ENCODE data around the gene MAP1LC3B. TPM values are rescaled to one million over a fixed set of nuclear protein-coding genes. Genes with fewer than 3 reads are reported as not detected.

The MAP1LC3B gene
- total RNA-seq, 1 experiment from 2014 or later = 45.3 TPM

DNA sequence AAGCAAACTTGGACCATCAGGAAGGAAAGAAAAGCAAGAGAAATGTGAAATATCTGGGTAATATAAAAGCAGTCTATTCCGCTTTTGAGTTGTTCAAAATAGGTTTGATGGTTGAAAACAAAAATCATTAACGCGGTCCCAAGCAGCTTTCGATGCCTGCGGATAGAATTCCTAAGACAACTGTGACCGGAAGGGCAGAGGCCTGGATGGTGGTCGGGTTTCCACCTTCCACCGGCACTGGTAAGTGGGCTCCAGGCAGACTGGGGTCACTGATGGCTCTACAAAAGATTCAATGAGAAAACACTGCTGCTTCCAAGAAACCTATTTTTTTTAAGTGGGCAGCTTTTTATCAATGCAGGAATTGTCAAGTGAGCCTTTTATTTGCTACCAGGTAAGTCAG lies 50.9 kb downstream of the MAP1LC3B start:
- H3K36me3 ChIP-seq (ENCODE audit: low read depth) = no peaks in the 10 kb centered on the region; the same call in 1 of the 2 replicates
- CTCF ChIA-PET = no interaction called here
- TF ChIP-seq EZH2 (IDR thresholded peaks at IDR 0.05; ENCODE audit: low read depth) = no peak
- TF ChIP-seq, protein P1, sequence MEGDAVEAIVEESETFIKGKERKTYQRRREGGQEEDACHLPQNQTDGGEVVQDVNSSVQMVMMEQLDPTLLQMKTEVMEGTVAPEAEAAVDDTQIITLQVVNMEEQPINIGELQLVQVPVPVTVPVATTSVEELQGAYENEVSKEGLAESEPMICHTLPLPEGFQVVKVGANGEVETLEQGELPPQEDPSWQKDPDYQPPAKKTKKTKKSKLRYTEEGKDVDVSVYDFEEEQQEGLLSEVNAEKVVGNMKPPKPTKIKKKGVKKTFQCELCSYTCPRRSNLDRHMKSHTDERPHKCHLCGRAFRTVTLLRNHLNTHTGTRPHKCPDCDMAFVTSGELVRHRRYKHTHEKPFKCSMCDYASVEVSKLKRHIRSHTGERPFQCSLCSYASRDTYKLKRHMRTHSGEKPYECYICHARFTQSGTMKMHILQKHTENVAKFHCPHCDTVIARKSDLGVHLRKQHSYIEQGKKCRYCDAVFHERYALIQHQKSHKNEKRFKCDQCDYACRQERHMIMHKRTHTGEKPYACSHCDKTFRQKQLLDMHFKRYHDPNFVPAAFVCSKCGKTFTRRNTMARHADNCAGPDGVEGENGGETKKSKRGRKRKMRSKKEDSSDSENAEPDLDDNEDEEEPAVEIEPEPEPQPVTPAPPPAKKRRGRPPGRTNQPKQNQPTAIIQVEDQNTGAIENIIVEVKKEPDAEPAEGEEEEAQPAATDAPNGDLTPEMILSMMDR (conservative IDR thresholded peaks at IDR 0.05) = no peak
- H3F3A ChIP-seq (ENCODE audit: insufficient read depth, low read depth) = no peaks in the 10 kb centered on the region
- H3K79me2 ChIP-seq (ENCODE audit: low read depth) = no peaks in the 10 kb centered on the region; the same call in 1 of the 2 replicates
- intact Hi-C loops (cut with micrococcal nuclease; ENCODE audit: unreplicated experiment) = no loop called here
- H3K4me3 ChIP-seq = no peak overlapping the region
- no peak for DNase-seq
- H3K27me3 ChIP-seq (ENCODE audit: insufficient read depth, low read depth) = no peaks in the 10 kb centered on the region
- H3K9me3 ChIP-seq (ENCODE audit: insufficient read depth, low read depth) = no peaks in the 10 kb centered on the region
- no peak overlapping the region for H3K27ac ChIP-seq
- no TSS peak for BruUV-seq (replicated peaks)
- H3K9me2 ChIP-seq (ENCODE audit: insufficient read depth) = no peaks in the 10 kb centered on the region
- no peaks in the 10 kb centered on the region for H3K4me1 ChIP-seq (replicated peaks; ENCODE audit: insufficient read depth)
- POLR2A ChIA-PET (ENCODE audit: unreplicated experiment) = no interaction called here
- H4K20me1 ChIP-seq (ENCODE audit: insufficient read depth) = peaks cover 10% of the 10 kb centered on the region; the same call in 1 of the 2 replicates
- H2AFZ ChIP-seq = no peak overlapping the region
- no peak overlapping the region for H3K4me2 ChIP-seq

DNA sequence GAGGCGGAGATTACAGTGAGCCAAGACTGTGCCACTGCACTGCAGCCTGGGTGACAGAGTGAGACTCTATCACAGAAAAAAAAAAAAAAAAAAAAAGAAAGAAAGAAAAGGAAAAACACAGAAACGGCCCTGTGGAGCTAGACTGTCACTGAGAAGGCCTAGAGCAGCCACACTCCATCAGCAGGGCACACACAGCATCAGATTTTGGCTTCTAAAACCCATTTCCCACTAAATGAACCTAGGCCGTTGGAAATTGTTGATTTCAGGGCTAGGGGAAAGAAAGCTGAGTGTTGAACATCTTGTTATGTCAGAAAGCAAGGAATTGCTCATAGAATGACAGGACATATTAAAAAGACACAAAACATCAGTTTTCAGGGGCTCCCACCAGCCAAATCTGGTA lies 51.8 kb downstream of the MAP1LC3B start:
- Histone ChIP-seq H3K9me3 (ENCODE audit: insufficient read depth, low read depth) (no peaks in the 10 kb centered on the region), H2AFZ (no peak overlapping the region), H3K4me2 (no peak overlapping the region), H3K36me3 (ENCODE audit: low read depth) (peaks cover 3% of the 10 kb centered on the region; the same call in 1 of the 2 replicates), H3K4me3 (no peak overlapping the region), H4K20me1 (ENCODE audit: insufficient read depth) (peaks cover 6% of the 10 kb centered on the region; the same call in 1 of the 2 replicates), H3K79me2 (ENCODE audit: low read depth) (no peaks in the 10 kb centered on the region; the same call in 1 of the 2 replicates), H3K27me3 (ENCODE audit: insufficient read depth, low read depth) (no peaks in the 10 kb centered on the region), H3F3A (ENCODE audit: insufficient read depth, low read depth) (no peaks in the 10 kb centered on the region), H3K27ac (no peak overlapping the region), H3K4me1 (replicated peaks; ENCODE audit: insufficient read depth) (no peaks in the 10 kb centered on the region), H3K9me2 (ENCODE audit: insufficient read depth) (no peaks in the 10 kb centered on the region)
- ChIA-PET CTCF (no interaction called here), POLR2A (ENCODE audit: unreplicated experiment) (no interaction called here)
- no TSS peak for BruUV-seq (replicated peaks)
- intact Hi-C loops (cut with micrococcal nuclease; ENCODE audit: unreplicated experiment) = no loop called here
- no peak for TF ChIP-seq EZH2 (IDR thresholded peaks at IDR 0.05; ENCODE audit: low read depth)
- TF ChIP-seq, protein P1 (conservative IDR thresholded peaks at IDR 0.05) = no peak
- no peak for DNase-seq

DNA sequence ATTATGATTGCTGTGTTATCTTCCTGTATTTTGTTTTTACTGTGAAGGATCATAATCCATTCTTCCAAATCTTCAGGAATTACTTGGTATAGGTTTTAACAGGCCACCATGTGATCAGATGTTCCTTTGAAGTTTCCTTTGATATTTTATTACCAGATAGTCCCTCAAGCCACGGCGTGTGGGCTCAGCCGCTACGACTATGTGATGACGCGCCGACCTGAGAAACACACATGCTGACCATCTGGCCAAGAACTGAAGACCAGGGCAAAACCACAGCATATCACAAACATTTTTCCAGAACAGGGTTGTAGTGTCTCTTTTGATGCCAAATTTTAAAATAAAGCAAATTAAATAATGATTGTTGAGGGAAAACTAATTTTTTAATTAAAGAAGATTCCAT lies 53.4 kb downstream of the MAP1LC3B start:
- POLR2A ChIA-PET (ENCODE audit: unreplicated experiment) = no interaction called here
- CTCF ChIA-PET = no interaction called here
- H3K36me3 ChIP-seq (ENCODE audit: low read depth) = peaks cover 3% of the 10 kb centered on the region; the same call in 1 of the 2 replicates

More for the DNA sequence above, 53.4 kb downstream of the MAP1LC3B start:
- Histone ChIP-seq H3K27me3 (ENCODE audit: insufficient read depth, low read depth) (no peaks in the 10 kb centered on the region), H3K4me1 (replicated peaks; ENCODE audit: insufficient read depth) (no peaks in the 10 kb centered on the region), H3K4me3 (no peak overlapping the region), H3F3A (ENCODE audit: insufficient read depth, low read depth) (no peaks in the 10 kb centered on the region), H3K27ac (no peak overlapping the region), H3K9me3 (ENCODE audit: insufficient read depth, low read depth) (no peaks in the 10 kb centered on the region), H3K4me2 (no peak overlapping the region), H3K79me2 (ENCODE audit: low read depth) (peaks cover 3% of the 10 kb centered on the region; the same call in 1 of the 2 replicates), H3K9me2 (ENCODE audit: insufficient read depth) (no peaks in the 10 kb centered on the region), H2AFZ (no peak overlapping the region), H4K20me1 (ENCODE audit: insufficient read depth) (peaks cover 8% of the 10 kb centered on the region; the same call in 1 of the 2 replicates)
- DNase-seq = no peak
- TF ChIP-seq EZH2 (IDR thresholded peaks at IDR 0.05; ENCODE audit: low read depth) = no peak
- TF ChIP-seq, protein P1 (conservative IDR thresholded peaks at IDR 0.05) = no peak
- BruUV-seq (replicated peaks) = no TSS peak
- intact Hi-C loops (cut with micrococcal nuclease; ENCODE audit: unreplicated experiment) = no loop called here
